Esophagus squamous epithelium (tissue), 5 donors: ENCODE measurements around the gene ACP7. TPM values are rescaled to one million over a fixed set of nuclear protein-coding genes. Genes with fewer than 3 reads are reported as not detected.
"Not testable (repeated sequence)": the region's sequence is repeated elsewhere in the genome, so short reads cannot be mapped to it uniquely, and the experiment has no call there.

Experiments
- DNase-seq: peaks from one replicate; lab custom pipeline; 2025; lab: John Stamatoyannopoulos, UW
- H3K27ac ChIP-seq, 4 donors: fragments of 200-600 bp; sonication (generic); one replicate each; pipeline ENCODE4 v1.5.1; 2016 to 2019; ENCODE audit warnings: mild to moderate bottlenecking in 1 of 4
- H3K27me3 ChIP-seq, 4 donors: fragments of 200-600 bp; sonication (generic); 1 replicate in 3 of 4; 2 replicates in 1 of 4; pipeline versions ENCODE4 v1.5.1 to v1.6.0; 2017 to 2021; ENCODE audit warnings: antibody characterized with exemption in 1 of 4
- H3K36me3 ChIP-seq, 3 donors: fragments of 200-600 bp; sonication (generic); one replicate each; pipeline ENCODE4 v1.5.1; 2016 to 2019
- H3K4me1 ChIP-seq, 3 donors: fragments of 200-600 bp; sonication (generic); one replicate each; pipeline ENCODE4 v1.5.1; 2017 to 2019
- H3K4me3 ChIP-seq, 4 donors: fragments of 200-600 bp; sonication (generic); 1 replicate in 3 of 4; 2 replicates in 1 of 4; pipeline ENCODE4 v1.5.1; 2016 to 2019; ENCODE audit warnings: mild to moderate bottlenecking in 2 of 4, moderate library complexity in 1 of 4
- H3K9me3 ChIP-seq, 3 donors: fragments of 200-600 bp; sonication (generic); one replicate each; pipeline ENCODE4 v1.5.1; 2016 to 2019
- POLR2A ChIP-seq, 4 donors: fragments of 450-650 bp; IDR thresholded peaks; one replicate each; pipeline ENCODE4 v1.6.1; 2017; ENCODE audit warnings: antibody characterized with exemption in 4 of 4, mild to moderate bottlenecking in 4 of 4, moderate library complexity in 3 of 4
- WGBS, 2 donors: methylation state at CpG; one replicate each; pipeline ENCODE4 v1.1.5; 2018; 5-methylcytosine and 5-hydroxymethylcytosine counted together
- intact Hi-C: fragments of 100-400 bp; cut with DNase I; formaldehyde crosslinking; loops from one replicate; pipeline ENCODE4 v1.15.0; 2022
- total RNA-seq, 4 donors: library from RNA; depleted of rRNA; stranded (reverse); fragments of >200 nt; gene quantifications; one replicate each; pipeline ENCODE4 v1.1.0, GENCODE V29; 2016
- TF ChIP-seq, protein P1 (sequence below), 6 experiments: fragments of 450-650 bp in 4 of 6; fragments of 200-600 bp in 2 of 6; sonication (generic) in 2 of 6; IDR thresholded peaks; one replicate each; pipeline ENCODE4 v1.5.1; 2016 to 2019; ENCODE audit warnings: antibody characterized with exemption in 6 of 6, mild to moderate bottlenecking in 4 of 6, moderate library complexity in 4 of 6
- donor health status: DM: yes; HTN: yes; CAD: no.

The ACP7 gene
- total RNA-seq, 4 donors from 2014 or later: 0.19 to 0.57 (median 0.40) TPM; not detected in 1

DNA sequence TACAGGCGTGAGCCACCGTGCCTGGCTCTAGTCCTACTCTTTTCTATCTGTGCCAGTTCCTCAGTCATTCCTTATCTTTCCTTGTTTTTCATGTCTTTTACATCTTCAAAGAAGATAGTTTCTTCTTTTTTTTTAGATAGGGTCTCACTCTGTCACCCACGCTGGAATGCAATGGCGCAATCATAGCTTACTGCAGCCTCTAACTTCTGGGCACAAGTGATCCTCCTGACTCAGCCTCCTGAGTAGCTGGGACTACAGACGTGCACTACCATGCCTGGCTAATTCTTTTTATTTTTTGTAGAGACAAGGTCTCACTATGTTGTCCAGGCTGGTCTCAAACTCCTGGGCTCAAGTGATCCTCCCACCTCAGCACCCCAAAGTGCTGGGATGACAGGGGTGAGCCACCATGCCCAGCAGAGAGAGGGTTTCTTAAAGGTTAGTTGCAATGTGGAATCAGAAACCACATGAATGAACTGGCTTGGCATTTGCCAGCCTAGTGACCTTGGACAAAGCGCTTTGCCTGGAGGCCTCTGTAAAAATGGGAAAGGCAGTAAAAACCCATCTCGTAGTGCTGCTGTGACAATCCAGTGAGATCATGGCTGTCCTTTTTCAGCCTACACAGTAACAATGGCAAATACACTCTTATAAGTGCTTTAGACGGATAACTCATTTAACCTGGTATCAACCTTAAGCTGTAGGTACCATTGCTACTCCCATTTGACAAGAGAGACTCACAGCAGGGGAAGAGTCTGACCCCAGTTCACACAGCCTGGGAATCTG is 3.9 kb downstream of the ACP7 start:
- DNase-seq: no peak
- TF ChIP-seq, protein P1, sequence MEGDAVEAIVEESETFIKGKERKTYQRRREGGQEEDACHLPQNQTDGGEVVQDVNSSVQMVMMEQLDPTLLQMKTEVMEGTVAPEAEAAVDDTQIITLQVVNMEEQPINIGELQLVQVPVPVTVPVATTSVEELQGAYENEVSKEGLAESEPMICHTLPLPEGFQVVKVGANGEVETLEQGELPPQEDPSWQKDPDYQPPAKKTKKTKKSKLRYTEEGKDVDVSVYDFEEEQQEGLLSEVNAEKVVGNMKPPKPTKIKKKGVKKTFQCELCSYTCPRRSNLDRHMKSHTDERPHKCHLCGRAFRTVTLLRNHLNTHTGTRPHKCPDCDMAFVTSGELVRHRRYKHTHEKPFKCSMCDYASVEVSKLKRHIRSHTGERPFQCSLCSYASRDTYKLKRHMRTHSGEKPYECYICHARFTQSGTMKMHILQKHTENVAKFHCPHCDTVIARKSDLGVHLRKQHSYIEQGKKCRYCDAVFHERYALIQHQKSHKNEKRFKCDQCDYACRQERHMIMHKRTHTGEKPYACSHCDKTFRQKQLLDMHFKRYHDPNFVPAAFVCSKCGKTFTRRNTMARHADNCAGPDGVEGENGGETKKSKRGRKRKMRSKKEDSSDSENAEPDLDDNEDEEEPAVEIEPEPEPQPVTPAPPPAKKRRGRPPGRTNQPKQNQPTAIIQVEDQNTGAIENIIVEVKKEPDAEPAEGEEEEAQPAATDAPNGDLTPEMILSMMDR (IDR thresholded peaks at IDR 0.05): no peak
- TF ChIP-seq POLR2A (IDR thresholded peaks at IDR 0.05): no peak
- WGBS, 2 donors: 74 to 75% methylated on average over 8 of the region's 8 CpGs
- Histone ChIP-seq H3K4me3 (no peak overlapping the region), H3K27me3 (peaks cover 0 to 77% (median 4%) of the 10 kb centered on the region in 4 donors), H3K9me3 (no peaks in the 10 kb centered on the region), H3K4me1 (peaks cover 5 to 14% (median 12%) of the 10 kb centered on the region in 3 donors), H3K27ac (no peak overlapping the region), H3K36me3 (no peaks in the 10 kb centered on the region)
- intact Hi-C loops: no loop called here

DNA sequence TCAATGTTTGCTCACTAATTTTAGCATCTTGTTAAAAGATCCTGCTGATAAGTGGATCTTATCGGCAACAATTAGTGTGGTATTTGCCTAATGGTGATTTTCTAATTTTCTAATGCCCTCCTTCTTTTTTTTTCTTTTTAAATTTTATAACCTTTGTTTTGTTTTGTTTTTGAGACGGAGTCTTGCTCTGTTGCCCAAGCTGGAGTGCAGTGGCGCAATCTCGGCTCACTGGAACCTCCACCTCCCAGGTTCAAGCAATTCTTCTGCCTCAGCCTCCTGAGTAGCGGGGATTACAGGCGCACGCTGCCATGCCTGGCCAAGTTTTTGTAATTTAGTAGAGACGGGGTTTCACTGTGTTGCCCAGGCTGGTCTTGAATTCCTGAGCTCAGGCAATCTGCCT is 5.8 kb downstream of the ACP7 start:
- H3K9me3 ChIP-seq: not testable (repeated sequence)

DNA sequence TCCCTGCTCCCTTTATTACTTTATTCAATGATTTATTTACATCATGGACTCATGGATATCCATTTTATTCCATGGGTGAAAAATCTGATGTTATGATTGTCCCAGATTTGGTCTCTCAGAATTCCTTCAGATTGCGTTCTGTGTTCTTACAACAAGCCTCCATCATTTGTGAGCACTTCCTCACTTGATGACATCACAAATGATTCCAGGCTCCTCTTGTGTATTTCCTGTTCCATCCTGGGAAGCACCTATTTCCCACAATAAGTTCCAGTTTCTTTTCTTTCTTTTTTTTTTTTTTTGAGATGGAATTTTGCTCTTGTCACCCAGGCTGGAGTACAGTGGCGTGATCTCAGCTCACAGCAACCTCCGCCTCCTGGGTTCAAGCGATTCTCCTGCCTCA is 6.7 kb downstream of the ACP7 start:
- peaks cover 0 to 75% (median 0%) of the 10 kb centered on the region in 4 donors for H3K27me3 ChIP-seq
- intact Hi-C loops: no loop called here
- 82 to 90% methylated on average over 3 to 4 of the region's 4 CpGs for WGBS, 2 donors
- H3K36me3 ChIP-seq: no peaks in the 10 kb centered on the region
- TF ChIP-seq, protein P1 (IDR thresholded peaks at IDR 0.05): no peak
- no peak for TF ChIP-seq POLR2A (IDR thresholded peaks at IDR 0.05)
- H3K27ac ChIP-seq: no peak overlapping the region
- H3K4me3 ChIP-seq: no peak overlapping the region
- DNase-seq: no peak
- no peaks in the 10 kb centered on the region for H3K9me3 ChIP-seq
- H3K4me1 ChIP-seq: no peaks in the 10 kb centered on the region

More for the DNA sequence above, 5.8 kb downstream of the ACP7 start:
- 73 to 80% methylated on average over 5 to 8 of the region's 8 CpGs for WGBS, 2 donors
- H3K4me1 ChIP-seq, DNase-seq, H3K36me3 ChIP-seq, H3K27ac ChIP-seq, H3K4me3 ChIP-seq, intact Hi-C loops: not testable (repeated sequence)
- H3K27me3 ChIP-seq: peaks cover 0 to 75% (median 0%) of the 10 kb centered on the region in 4 donors

DNA sequence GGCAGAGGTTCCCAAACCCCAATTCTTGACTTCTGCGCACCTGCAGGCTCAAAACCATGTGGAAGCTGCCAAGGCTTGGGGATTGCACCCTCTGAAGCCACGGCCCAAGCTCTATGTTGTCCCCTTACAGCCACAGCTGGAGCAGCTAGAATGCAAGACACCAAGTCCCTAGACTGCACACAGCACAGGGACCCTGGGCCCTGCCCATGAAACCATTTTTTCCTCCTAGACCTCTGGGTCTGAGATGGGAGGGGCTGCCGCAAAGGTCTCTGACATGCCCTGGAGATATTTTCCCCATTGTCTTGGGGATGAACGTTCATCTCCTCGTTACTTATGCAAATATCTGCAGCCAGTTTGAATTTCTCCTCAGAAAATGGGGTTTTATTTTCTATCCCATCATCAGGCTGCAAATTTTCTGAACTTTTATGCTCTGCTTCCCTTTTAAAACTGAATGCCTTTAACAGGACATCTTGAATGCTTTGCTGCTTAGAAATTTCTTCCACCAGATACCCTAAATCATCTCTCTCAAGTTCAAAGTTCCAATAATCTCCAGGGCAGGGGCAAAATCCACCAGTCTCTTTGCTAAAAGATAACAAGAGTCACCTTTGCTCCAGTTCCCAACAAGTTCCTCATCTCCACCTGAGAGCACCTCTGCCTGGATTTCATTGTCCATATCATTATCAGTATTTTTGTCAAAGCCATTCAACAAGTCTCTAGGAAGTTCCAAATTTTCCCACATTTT is 11.8 kb downstream of the ACP7 start:
- H3K9me3 ChIP-seq, H3K36me3 ChIP-seq, H3K4me1 ChIP-seq, H3K27ac ChIP-seq, intact Hi-C loops, H3K4me3 ChIP-seq, DNase-seq: not testable (repeated sequence)
- H3K27me3 ChIP-seq: peaks cover 0 to 94% (median 2%) of the 10 kb centered on the region in 4 donors
- 70 to 73% methylated on average over 3 of the region's 5 CpGs for WGBS, 2 donors

DNA sequence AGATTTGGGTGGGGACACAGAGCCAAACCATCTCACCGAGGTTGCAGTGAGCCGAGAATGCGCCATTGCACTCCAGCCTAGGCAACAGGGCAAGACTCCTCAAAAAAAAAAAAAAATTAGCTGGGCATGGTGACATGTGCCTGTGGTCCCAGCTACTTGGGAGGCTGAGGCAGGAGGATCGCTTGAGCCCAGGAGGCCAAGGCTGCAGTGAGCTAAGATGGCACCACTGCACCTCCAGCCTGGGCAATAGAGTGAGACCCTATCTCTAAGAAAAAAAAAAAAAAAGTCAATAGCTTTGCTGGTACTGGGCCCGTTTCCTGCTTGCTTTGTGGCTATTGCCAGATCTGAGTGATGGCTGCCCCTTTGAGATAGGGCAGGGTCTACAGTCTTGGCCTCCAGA is 13.1 kb downstream of the ACP7 start:
- 55 to 70% methylated on average over 3 to 4 of the region's 5 CpGs for WGBS, 2 donors
- no peak overlapping the region for H3K27ac ChIP-seq
- DNase-seq: no peak
- H3K4me3 ChIP-seq: no peak overlapping the region
- intact Hi-C loops: no loop called here
- no peaks in the 10 kb centered on the region for H3K9me3 ChIP-seq
- TF ChIP-seq POLR2A (IDR thresholded peaks at IDR 0.05): no peak
- H3K27me3 ChIP-seq: peaks cover 0 to 85% (median 2%) of the 10 kb centered on the region in 4 donors
- no peaks in the 10 kb centered on the region for H3K36me3 ChIP-seq
- peaks cover 0 to 8% (median 0%) of the 10 kb centered on the region in 3 donors for H3K4me1 ChIP-seq

DNA sequence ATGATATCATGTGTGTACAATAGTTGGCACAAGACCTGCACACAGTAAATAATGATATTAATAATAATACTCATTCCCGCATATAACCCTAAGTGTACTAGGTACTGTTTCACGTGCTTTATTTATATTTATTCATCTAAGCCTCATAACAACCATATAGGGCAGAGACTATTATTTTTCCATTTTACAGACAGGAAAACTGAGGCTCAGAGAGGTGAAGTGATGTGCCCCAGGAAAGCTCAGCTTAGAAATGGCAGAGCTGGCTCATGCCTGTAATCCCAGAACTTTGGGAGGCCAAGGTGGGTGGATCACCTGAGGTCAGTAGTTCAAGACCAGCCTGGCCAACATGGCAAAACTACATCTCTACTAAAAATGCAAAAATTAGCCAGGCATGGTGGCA is 13.6 kb downstream of the ACP7 start:
- WGBS, 2 donors: 52 to 69% methylated on average over 2 of the region's 2 CpGs
- intact Hi-C loops: no loop called here
- TF ChIP-seq, protein P1 (IDR thresholded peaks at IDR 0.05): no peak
- TF ChIP-seq POLR2A (IDR thresholded peaks at IDR 0.05): no peak
- DNase-seq: no peak
- H3K36me3 ChIP-seq: no peaks in the 10 kb centered on the region
- no peak overlapping the region for H3K27ac ChIP-seq
- H3K9me3 ChIP-seq: no peaks in the 10 kb centered on the region
- peaks cover 0 to 8% (median 0%) of the 10 kb centered on the region in 3 donors for H3K4me1 ChIP-seq
- H3K27me3 ChIP-seq: peaks cover 0 to 81% (median 2%) of the 10 kb centered on the region in 4 donors
- H3K4me3 ChIP-seq: no peak overlapping the region
